DMS 273 (cell line): ENCODE results near the gene MS4A1.
"Not testable (repeated sequence)": the region's sequence is repeated elsewhere in the genome, so short reads cannot be mapped to it uniquely, and the experiment has no call there.

Experiments used
- DNase-seq: peaks from one replicate; lab custom pipeline; 2025; ENCODE audit not compliant: unreplicated experiment; lab: John Stamatoyannopoulos, UW

MS4A1 gene

GRCh38 chr11:60502221-60502775 lies 46.7 kb downstream of the MS4A1 start:
- no peak for DNase-seq

- no peak for DNase-seq
Observed at GRCh38 chr11:60504219-60504905, 48.7 kb downstream of the MS4A1 start.

GRCh38 chr11:60509609-60510008 lies 54.0 kb downstream of the MS4A1 start:
- not testable (repeated sequence) for DNase-seq

- not testable (repeated sequence) for DNase-seq
Observed at GRCh38 chr11:60510209-60510608, 54.6 kb downstream of the MS4A1 start.

GRCh38 chr11:60511393-60511792 lies 55.7 kb downstream of the MS4A1 start:
- DNase-seq, result no peak

GRCh38 chr11:60512651-60513225 lies 57.1 kb downstream of the MS4A1 start:
- DNase-seq, result no peak

GRCh38 chr11:60513496-60514460 lies 58.1 kb downstream of the MS4A1 start:
- no peak for DNase-seq

- no peak for DNase-seq
Observed at GRCh38 chr11:60515144-60515855, 59.7 kb downstream of the MS4A1 start, which contains the start of gene MS4A13. TSS of gene MS4A13 (plus strand) at chr11:60515392. CDS start at chr11:60518084, 2,692 bp downstream.
